Ovary (tissue), 9 donors: Measurements from ENCODE around the gene SPDEF. TPM values are rescaled to one million over a fixed set of nuclear protein-coding genes. Genes with fewer than 3 reads are reported as not detected.

Source experiments
- DNase-seq, 5 donors: peaks; one replicate each; pipeline ENCODE4 v3.0.0-alpha.2; 2019 to 2020
- H3K27ac ChIP-seq, 2 donors: fragments of 200-600 bp; one replicate each; pipeline versions ENCODE4 v1.5.1 to v1.8.0; 2019 to 2022
- H3K27me3 ChIP-seq: fragments of 200-600 bp; one replicate; pipeline ENCODE4 v1.8.0; 2022
- H3K36me3 ChIP-seq: fragments of 200-600 bp; sonication (generic); one replicate; pipeline ENCODE4 v1.5.1; 2019
- H3K4me1 ChIP-seq: one replicate; pipeline ENCODE4 v1.8.1; 2013; ENCODE audit warnings: mild to moderate bottlenecking, moderate library complexity; ENCODE audit not compliant: insufficient read depth
- H3K4me3 ChIP-seq: fragments of 200-600 bp; sonication (generic); one replicate; pipeline ENCODE4 v1.5.1; 2017
- H3K9me3 ChIP-seq, 2 donors: fragments of 200-600 bp in 1 of 2; sonication (generic) in 1 of 2; one replicate each; pipeline versions ENCODE4 v1.5.1 to v1.8.1; 2013 to 2019; ENCODE audit warnings: mild to moderate bottlenecking in 1 of 2, moderate library complexity in 1 of 2
- EP300 ChIP-seq: sonication (generic); formaldehyde crosslinking; IDR thresholded peaks from one replicate; pipeline ENCODE4 v1.6.1; 2017; ENCODE audit warnings: antibody characterized with exemption
- POLR2A ChIP-seq: fragments of 450-650 bp; IDR thresholded peaks from one replicate; pipeline ENCODE4 v1.6.1; 2017; ENCODE audit warnings: antibody characterized with exemption, mild to moderate bottlenecking, moderate library complexity
- WGBS, 3 donors: extraction: QIAGEN DNeasy Blood & Tissue Kit in 1 of 3; methylation state at CpG; one replicate each; pipeline versions ENCODE4 v1.1.5 to v1.1.7; 2013 to 2017; 5-methylcytosine and 5-hydroxymethylcytosine counted together
- intact Hi-C, 4 donors: fragments of 100-400 bp; cut with DNase I; formaldehyde crosslinking; loops; one replicate each; pipeline versions ENCODE4 v1.11.0 to v1.15.1; 2022 to 2023
- polyA plus RNA-seq, 2 donors: library from polyadenylated mRNA; stranded (reverse); fragments of 200-250 nt in 1 of 2; fragments of 350-450 nt in 1 of 2; fragmentation: Illumina TruSeq in 1 of 2; extraction: RNeasy Lipid Tissue Mini Kit (QIAGEN cat#74804) in 1 of 2; gene quantifications; one replicate each; pipeline ENCODE4 v1.2.3, GENCODE V29; 2013 to 2014
- total RNA-seq, 7 donors: library from RNA; depleted of rRNA in 2 of 7; stranded (reverse); fragments of >200 nt in 2 of 7; fragmentation: NEBNext Ultra II Directional in 3 of 7; extraction: Animal tissue kit (Norgen Biotek cat#: 25700) in 3 of 7; gene quantifications; one replicate each; pipeline versions ENCODE4 v1.1.0 to v1.2.4, GENCODE V29; 2016 to 2023
- TF ChIP-seq, protein P1 (sequence below), 3 donors: fragments of 450-650 bp in 2 of 3; fragments of 200-600 bp in 1 of 3; IDR thresholded peaks; one replicate each; pipeline versions ENCODE4 v1.5.1 to v1.8.0; 2016 to 2022; ENCODE audit warnings: antibody characterized with exemption in 3 of 3, mild to moderate bottlenecking in 1 of 3
- donor health status: DM: no; HTN: no; CAD: no; lungs with moderate emphysema.
- donor health status: DM: no; HTN: no; CAD: no.
- donor health status: Bipolar disorder and iron deficiency.
- donor health status: DM: yes; HTN: yes; CAD: no.
- donor health status: DM: no; HTN: no; CAD: no.
- donor health status: DM: yes; HTN: yes; CAD: no.

The SPDEF gene
- total and polyA plus RNA-seq, 9 donors, result 0.11 to 1.6 (median 0.56) TPM; not detected in 3

DNA sequence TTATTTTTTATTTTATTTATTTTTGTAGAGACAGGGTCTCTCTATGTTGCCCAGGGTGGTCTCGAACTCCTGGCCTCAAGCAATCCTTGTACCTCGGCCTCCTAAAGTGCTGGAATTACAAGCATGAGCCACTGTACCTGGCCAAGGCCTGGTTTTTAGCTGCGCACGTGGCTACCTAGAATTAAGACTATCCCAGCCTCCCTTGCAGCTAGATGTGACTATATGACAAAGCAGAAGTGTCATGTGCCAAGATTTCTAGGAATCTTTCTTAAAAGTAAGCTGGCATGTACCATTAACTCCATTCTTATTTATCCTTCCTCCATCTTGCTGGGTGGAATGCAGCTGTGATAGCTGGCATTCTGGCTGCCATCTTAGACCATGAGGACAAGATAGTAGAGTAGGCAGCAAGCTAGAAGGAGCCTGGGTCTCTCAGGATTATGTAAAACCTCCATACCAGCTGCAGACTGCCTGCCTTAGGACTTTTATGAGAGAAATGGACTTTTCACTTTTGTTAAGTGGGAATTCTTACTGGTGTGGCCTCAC is 2.1 kb upstream of the SPDEF start:
- Histone ChIP-seq H3K4me1 (no peaks in the 10 kb centered on the region), H3K27me3 (no peaks in the 10 kb centered on the region), H3K9me3 (no peaks in the 10 kb centered on the region), H3K4me3 (no peak overlapping the region), H3K36me3 (no peaks in the 10 kb centered on the region), H3K27ac (no peak overlapping the region)
- WGBS, 3 donors, result 75 to 95% (median 87%) methylated on average over 4 of the region's 4 CpGs
- TF ChIP-seq EP300 (no peak), POLR2A (no peak)
- TF ChIP-seq, protein P1, sequence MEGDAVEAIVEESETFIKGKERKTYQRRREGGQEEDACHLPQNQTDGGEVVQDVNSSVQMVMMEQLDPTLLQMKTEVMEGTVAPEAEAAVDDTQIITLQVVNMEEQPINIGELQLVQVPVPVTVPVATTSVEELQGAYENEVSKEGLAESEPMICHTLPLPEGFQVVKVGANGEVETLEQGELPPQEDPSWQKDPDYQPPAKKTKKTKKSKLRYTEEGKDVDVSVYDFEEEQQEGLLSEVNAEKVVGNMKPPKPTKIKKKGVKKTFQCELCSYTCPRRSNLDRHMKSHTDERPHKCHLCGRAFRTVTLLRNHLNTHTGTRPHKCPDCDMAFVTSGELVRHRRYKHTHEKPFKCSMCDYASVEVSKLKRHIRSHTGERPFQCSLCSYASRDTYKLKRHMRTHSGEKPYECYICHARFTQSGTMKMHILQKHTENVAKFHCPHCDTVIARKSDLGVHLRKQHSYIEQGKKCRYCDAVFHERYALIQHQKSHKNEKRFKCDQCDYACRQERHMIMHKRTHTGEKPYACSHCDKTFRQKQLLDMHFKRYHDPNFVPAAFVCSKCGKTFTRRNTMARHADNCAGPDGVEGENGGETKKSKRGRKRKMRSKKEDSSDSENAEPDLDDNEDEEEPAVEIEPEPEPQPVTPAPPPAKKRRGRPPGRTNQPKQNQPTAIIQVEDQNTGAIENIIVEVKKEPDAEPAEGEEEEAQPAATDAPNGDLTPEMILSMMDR (IDR thresholded peaks at IDR 0.05), result no peak
- intact Hi-C loops, result no loop called here
- DNase-seq, result no peak

DNA sequence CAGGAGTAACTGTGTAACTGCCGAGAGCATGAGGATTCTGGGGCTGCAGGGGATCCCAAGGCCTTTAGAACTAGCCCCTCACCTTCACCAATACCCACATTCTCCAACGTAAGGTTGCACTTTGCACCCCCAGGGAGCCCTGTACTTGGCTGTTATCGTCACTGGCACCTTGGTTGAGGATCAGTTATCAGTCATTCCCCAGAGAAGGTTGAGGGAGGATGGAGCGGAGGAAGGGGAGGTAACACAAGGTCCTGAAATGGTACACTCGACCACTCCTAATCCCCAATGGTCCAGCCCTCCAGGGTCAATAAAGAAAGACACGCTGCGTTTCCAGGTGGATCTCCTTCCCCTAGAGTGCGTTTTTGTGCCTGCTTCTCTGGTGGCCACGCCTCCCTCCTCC is 1.1 kb upstream of the SPDEF start:
- no peaks in the 10 kb centered on the region for H3K4me1 ChIP-seq
- TF ChIP-seq, protein P1 (IDR thresholded peaks at IDR 0.05), result no peak
- no peak for TF ChIP-seq POLR2A
- no peak for TF ChIP-seq EP300
- H3K27ac ChIP-seq, result no peak overlapping the region
- H3K36me3 ChIP-seq, result no peaks in the 10 kb centered on the region
- H3K9me3 ChIP-seq, result no peaks in the 10 kb centered on the region
- H3K27me3 ChIP-seq, result no peaks in the 10 kb centered on the region
- WGBS, 3 donors, result 71 to 82% (median 74%) methylated on average over 9 of the region's 9 CpGs
- no peak for DNase-seq
- intact Hi-C loops, result no loop called here
- H3K4me3 ChIP-seq, result no peak overlapping the region

DNA sequence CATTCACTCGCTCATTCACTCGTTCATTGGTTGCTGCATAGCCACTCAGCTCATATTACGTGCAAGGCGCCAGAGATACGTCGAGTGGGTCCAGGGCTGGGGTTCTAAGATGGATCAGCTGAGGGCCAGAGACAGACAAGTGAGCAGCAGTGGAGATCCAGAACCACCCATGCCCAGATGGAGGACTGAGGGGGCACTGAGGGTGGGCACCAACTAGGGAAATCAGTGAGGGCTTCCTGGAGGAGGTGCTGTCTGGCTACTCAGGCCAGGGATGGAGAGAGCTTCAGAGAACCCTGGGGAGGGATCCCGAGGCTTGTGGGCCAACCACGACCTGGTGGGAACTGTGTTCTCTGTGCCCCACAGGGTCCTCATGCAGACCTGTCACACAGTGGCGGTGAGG is 364 bp upstream of the SPDEF start:
- no peaks in the 10 kb centered on the region for H3K9me3 ChIP-seq
- intact Hi-C loops, result no loop called here
- TF ChIP-seq EP300, result no peak
- TF ChIP-seq, protein P1 (IDR thresholded peaks at IDR 0.05), result no peak
- no peak for TF ChIP-seq POLR2A
- 84 to 86% (median 85%) methylated on average over 9 of the region's 9 CpGs for WGBS, 3 donors
- H3K27me3 ChIP-seq, result no peaks in the 10 kb centered on the region
- H3K36me3 ChIP-seq, result no peaks in the 10 kb centered on the region
- no peak for DNase-seq
- no peaks in the 10 kb centered on the region for H3K4me1 ChIP-seq
- H3K4me3 ChIP-seq, result no peak overlapping the region
- no peak overlapping the region for H3K27ac ChIP-seq

GRCh38 chr6:34555328-34555727 is 801 bp downstream of the SPDEF start:
- Histone ChIP-seq H3K27ac (no peak overlapping the region), H3K36me3 (no peaks in the 10 kb centered on the region), H3K27me3 (no peaks in the 10 kb centered on the region), H3K4me3 (no peak overlapping the region), H3K4me1 (no peaks in the 10 kb centered on the region), H3K9me3 (no peaks in the 10 kb centered on the region)
- TF ChIP-seq, protein P1 (IDR thresholded peaks at IDR 0.05), result no peak
- TF ChIP-seq EP300, result no peak
- TF ChIP-seq POLR2A, result no peak
- 82 to 92% (median 83%) methylated on average over 8 of the region's 8 CpGs for WGBS, 3 donors
- no peak for DNase-seq
- intact Hi-C loops, result no loop called here
